GM15510 (cell line): Measurements from ENCODE around the gene RNF41.

ENCODE experiments used
- POLR2A ChIP-seq: IDR thresholded peaks from 3 replicates; pipeline ENCODE4 v1.6.1; 2011; ENCODE audit warnings: borderline replicate concordance; ENCODE audit not compliant: insufficient read length; ENCODE audit errors: extremely low read depth

The RNF41 gene

GRCh38 chr12:56253091-56253490, 31.4 kb upstream of the RNF41 start:
- TF ChIP-seq POLR2A = no peak

- TF ChIP-seq POLR2A = no peak
These were observed 30.9 kb upstream of the RNF41 start for GRCh38 chr12:56252649-56253048.

DNA sequence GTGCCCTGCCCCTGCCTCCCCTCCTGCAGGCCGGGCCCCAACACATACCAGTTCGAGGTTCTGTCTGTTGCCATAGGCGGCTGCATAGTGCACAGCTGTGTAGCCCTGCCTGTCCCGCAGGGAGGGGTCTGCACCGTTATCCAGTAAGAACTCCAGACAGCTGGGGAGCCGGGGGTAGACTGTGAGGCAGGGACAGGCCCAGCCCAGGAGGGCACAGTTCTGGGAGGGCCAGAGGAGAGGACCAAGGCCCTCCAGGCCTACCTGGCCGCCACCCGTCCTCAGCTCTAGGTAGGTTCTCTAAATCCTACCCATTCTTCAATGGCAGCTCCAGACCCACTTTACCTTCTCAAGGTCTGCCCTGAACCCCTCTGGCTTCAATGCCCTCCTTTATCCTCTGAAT, 27.0 kb upstream of the RNF41 start:
- no peak for TF ChIP-seq POLR2A

DNA sequence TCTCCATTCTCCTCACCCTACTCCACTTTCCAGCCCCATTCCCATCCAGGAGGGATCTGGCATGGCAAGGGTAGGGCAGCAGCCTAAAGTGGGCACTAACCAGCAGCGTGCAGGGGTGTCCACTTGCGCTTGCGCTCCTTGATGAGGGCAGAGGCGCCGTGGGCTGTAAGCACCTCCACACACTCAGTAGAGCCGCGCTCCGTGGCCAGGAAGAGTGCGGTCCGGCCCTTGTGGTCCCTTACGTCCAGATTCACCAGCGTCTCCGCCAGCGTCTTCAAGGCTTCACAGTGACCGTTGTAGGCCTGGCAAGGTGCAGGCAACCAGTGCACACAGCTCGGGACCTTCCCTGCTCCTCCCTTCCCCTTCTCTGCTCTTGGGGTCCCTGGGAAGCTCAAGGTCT, 26.2 kb upstream of the RNF41 start:
- TF ChIP-seq POLR2A = no peak

DNA sequence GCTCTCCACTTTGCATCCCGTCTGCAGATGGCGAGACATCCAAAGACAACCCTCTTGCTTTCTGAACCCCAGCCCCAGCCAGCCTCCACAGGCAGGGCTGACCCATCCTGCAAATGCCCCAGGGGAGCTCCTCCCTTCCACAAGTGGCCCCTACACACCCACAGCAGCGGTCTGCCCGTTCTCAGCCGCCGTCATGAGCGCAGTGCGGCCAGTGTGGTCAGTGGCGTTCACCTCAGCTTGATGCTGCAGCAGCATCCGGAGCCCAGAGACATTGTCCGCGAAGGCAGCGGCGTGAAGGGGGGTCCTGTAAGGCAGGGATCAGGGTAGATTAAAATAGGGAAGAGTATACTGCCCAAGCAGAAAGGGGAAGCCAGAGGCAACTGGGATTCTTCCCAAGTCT, 22.8 kb upstream of the RNF41 start:
- no peak for TF ChIP-seq POLR2A

DNA sequence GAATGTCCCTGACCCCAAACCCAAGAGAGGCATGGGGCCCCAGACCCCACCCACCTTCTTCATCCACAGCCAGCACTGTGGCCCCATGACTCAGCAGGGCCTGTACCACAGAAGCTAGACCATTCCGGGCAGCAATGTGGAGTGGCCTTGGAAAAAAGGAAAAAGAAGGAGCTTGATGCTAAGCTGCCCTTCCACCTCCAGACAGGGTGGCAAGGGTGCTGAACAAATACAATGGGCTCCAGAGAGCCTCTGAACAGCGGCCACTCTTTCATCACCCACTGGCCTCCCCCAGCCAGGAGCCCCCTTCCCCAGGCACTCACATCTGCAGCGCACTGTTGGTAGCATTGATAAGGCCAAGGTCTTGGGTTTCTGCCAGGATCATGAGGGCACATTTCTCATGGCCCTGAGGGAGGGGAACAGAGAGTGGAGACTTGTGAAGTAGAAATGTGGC, 22.0 kb upstream of the RNF41 start:
- TF ChIP-seq POLR2A = no peak

GRCh38 chr12:56242986-56243385, 21.3 kb upstream of the RNF41 start:
- TF ChIP-seq POLR2A = no peak

DNA sequence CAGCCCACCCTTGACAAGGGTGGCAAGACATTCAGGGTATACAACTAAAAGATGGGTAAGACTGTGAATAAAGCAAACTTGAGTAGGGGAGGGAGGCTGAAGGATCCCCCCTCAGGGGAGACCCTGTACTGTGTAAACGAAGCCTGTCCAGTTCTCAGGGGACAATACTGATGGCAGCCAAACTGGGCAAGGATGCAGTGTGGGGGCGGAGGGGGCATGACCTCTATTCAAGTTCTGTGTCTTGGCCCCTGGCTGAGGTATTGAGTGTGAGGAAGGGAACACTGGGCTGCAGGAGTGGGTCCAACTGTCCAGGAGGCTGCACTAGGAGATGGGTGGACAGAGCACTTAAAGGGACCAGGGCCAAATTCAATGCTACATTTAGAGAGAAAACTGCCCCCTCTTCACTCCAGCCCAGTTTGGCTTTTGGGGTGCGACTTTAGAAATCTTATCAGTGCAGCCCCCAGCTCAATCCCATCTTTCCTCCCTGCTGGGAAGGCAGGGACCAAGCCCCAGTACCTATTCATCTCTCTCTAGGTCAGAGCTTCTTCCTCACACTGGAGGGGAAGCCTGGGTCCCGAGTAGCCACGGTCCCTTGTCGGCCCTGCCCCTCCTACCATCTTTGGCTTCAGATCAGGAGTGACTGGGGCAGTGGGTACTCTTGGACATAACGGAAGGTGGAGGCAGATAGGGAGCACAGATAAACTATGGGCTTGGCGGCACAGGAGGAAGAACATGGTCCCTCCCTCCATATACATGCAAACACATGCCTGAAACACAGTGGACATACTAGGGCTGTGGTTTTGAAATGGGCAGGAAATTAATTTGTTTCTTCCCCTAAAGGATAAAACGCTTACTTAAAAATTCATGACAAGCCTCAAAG, 19.9 kb upstream of the RNF41 start:
- TF ChIP-seq POLR2A = no peak

- no peak for TF ChIP-seq POLR2A
These were observed 15.8 kb upstream of the RNF41 start for GRCh38 chr12:56237552-56237951.

GRCh38 chr12:56236985-56237384, 15.3 kb upstream of the RNF41 start:
- TF ChIP-seq POLR2A = no peak

- TF ChIP-seq POLR2A = no peak
These were observed 14.4 kb upstream of the RNF41 start for GRCh38 chr12:56236091-56236490.

DNA sequence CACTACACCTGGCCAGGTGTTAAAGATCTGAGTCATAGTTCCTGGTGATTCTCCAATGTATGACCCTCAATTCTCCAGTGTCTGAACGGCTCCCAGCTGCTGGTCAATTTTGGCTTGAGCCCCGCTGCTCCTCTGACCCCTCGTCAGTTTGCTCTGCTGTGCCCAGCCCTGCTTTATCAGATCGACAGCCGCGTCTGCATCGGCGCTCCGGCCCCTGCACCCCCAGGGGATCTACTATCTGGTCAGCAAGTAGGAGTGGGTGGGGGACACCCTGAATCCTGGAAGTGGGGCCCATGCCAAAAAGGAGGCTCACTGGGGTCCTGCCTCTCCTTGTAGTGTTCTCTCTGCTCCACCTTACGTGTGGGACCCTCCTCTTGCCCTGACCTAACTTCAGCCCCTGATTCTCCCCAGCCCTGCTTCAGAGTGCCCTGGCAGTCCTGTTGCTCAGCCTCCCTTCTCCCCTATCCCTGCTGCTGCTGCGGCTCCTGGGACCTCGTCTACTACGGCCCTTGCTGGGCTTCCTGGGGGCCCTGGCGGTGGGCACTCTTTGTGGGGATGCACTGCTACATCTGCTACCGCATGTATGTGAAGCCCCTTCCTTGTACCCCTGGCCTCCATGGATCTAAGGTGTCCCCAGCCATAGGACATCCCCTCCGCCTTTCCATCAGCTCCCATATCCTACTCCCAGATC, 13.2 kb upstream of the RNF41 start:
- TF ChIP-seq POLR2A = no peak

DNA sequence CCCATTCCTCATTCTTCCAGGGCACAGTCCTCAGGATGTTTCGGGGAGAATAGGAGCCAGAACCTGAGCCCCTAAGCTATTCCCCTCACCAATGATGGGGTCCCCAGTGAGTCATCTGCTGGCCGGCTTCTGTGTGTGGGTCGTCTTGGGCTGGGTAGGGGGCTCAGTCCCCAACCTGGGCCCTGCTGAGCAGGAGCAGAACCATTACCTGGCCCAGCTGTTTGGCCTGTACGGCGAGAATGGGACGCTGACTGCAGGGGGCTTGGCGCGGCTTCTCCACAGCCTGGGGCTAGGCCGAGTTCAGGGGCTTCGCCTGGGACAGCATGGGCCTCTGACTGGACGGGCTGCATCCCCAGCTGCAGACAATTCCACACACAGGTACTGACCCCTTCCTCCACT, 9.5 kb upstream of the RNF41 start:
- TF ChIP-seq POLR2A = no peak

GRCh38 chr12:56230432-56231183, 8.9 kb upstream of the RNF41 start:
- TF ChIP-seq POLR2A = no peak

- no peak for TF ChIP-seq POLR2A
These were observed 8.3 kb upstream of the RNF41 start, which contains the start of gene SLC39A5 for GRCh38 chr12:56229916-56230431. SLC39A5 (plus strand) TSS chr12:56230051; CDS start chr12:56231275, 1,224 bp downstream.
